Thyroid gland (tissue), 4 donors: ENCODE measurements around the gene LCN10. TPM values are rescaled to one million over a fixed set of nuclear protein-coding genes. Genes with fewer than 3 reads are reported as not detected.

Source experiments
- DNase-seq, 2 donors: peaks; one replicate each; pipeline ENCODE4 v3.0.0-alpha.2; 2019
- H3K27ac ChIP-seq, 3 donors: fragments of 200-600 bp; sonication (generic); 1 replicate in 2 of 3; 2 replicates in 1 of 3; pipeline ENCODE4 v1.5.1; 2016 to 2019; ENCODE audit warnings: mild to moderate bottlenecking in 1 of 3, moderate library complexity in 1 of 3
- H3K27me3 ChIP-seq: fragments of 200-600 bp; sonication (generic); one replicate; pipeline ENCODE4 v1.5.1; 2019
- H3K36me3 ChIP-seq, 2 donors: fragments of 200-600 bp; sonication (generic); one replicate each; pipeline ENCODE4 v1.5.1; 2016 to 2019
- H3K4me1 ChIP-seq, 2 donors: fragments of 200-600 bp; sonication (generic); one replicate each; pipeline ENCODE4 v1.5.1; 2017 to 2019
- H3K4me3 ChIP-seq, 3 donors: fragments of 200-600 bp; sonication (generic); replicated peaks in 1 of 3; 1 replicate in 2 of 3; 2 replicates in 1 of 3; pipeline ENCODE4 v1.5.1; 2016; ENCODE audit warnings: mild to moderate bottlenecking in 1 of 3
- H3K9me3 ChIP-seq: fragments of 200-600 bp; sonication (generic); one replicate; pipeline ENCODE4 v1.5.1; 2017
- POLR2A ChIP-seq, 2 donors: fragments of 450-650 bp; IDR thresholded peaks; one replicate each; pipeline ENCODE4 v1.6.1; 2017; ENCODE audit warnings: antibody characterized with exemption in 2 of 2, mild to moderate bottlenecking in 2 of 2, moderate library complexity in 1 of 2
- WGBS, 2 donors: methylation state at CpG; one replicate each; pipeline ENCODE4 v1.1.5; 2017; 5-methylcytosine and 5-hydroxymethylcytosine counted together
- intact Hi-C: fragments of 100-400 bp; cut with DNase I; formaldehyde crosslinking; loops from one replicate; pipeline ENCODE4 v1.15.1; 2023
- total RNA-seq, 4 donors: library from RNA; depleted of rRNA; stranded (reverse); fragments of >200 nt; gene quantifications; one replicate each; pipeline ENCODE4 v1.2.3, GENCODE V29; 2016
- TF ChIP-seq, protein P1 (sequence below), 6 experiments: fragments of 200-600 bp in 3 of 6; fragments of 450-650 bp in 3 of 6; sonication (generic) in 3 of 6; IDR thresholded peaks; one replicate each; pipeline ENCODE4 v1.5.1; 2016 to 2019; ENCODE audit warnings: antibody characterized with exemption in 6 of 6, mild to moderate bottlenecking in 2 of 6, inconsistent platforms in 1 of 6, moderate library complexity in 1 of 6

The LCN10 gene
- total RNA-seq, 4 donors from 2014 or later, result 5.8 to 10.1 (median 7.1) TPM

DNA sequence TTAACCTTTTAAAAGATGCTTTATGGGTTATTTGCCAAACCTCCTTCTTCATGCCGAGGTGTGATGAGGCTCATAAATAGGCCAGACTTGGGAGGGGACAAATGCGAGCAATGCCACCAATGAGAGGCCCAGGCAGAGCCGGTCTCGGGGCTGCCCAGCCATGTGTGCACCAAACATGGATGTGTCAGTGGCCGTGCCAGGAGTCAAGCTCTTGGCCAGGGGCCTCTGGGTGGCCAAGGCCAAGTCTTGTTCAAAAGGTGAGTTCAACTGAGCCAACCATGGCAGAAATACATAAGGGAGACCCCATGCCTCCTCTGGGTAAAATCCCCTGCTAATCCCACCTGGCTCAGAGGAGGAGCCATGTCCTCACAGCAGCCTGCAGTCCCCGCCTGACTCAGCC lies 32.5 kb upstream of the LCN10 start:
- H3K27me3 ChIP-seq, result no peaks in the 10 kb centered on the region
- no peak overlapping the region for H3K27ac ChIP-seq
- no peaks in the 10 kb centered on the region for H3K36me3 ChIP-seq
- TF ChIP-seq POLR2A (IDR thresholded peaks at IDR 0.05), result no peak
- TF ChIP-seq, protein P1, sequence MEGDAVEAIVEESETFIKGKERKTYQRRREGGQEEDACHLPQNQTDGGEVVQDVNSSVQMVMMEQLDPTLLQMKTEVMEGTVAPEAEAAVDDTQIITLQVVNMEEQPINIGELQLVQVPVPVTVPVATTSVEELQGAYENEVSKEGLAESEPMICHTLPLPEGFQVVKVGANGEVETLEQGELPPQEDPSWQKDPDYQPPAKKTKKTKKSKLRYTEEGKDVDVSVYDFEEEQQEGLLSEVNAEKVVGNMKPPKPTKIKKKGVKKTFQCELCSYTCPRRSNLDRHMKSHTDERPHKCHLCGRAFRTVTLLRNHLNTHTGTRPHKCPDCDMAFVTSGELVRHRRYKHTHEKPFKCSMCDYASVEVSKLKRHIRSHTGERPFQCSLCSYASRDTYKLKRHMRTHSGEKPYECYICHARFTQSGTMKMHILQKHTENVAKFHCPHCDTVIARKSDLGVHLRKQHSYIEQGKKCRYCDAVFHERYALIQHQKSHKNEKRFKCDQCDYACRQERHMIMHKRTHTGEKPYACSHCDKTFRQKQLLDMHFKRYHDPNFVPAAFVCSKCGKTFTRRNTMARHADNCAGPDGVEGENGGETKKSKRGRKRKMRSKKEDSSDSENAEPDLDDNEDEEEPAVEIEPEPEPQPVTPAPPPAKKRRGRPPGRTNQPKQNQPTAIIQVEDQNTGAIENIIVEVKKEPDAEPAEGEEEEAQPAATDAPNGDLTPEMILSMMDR (IDR thresholded peaks at IDR 0.05), result no peak
- no peak for DNase-seq
- H3K4me1 ChIP-seq, result no peaks in the 10 kb centered on the region
- no peak overlapping the region for H3K4me3 ChIP-seq
- intact Hi-C loops, result no loop called here
- H3K9me3 ChIP-seq, result no peaks in the 10 kb centered on the region
- WGBS, 2 donors, result 93% methylated on average over 2 to 6 of the region's 6 CpGs

DNA sequence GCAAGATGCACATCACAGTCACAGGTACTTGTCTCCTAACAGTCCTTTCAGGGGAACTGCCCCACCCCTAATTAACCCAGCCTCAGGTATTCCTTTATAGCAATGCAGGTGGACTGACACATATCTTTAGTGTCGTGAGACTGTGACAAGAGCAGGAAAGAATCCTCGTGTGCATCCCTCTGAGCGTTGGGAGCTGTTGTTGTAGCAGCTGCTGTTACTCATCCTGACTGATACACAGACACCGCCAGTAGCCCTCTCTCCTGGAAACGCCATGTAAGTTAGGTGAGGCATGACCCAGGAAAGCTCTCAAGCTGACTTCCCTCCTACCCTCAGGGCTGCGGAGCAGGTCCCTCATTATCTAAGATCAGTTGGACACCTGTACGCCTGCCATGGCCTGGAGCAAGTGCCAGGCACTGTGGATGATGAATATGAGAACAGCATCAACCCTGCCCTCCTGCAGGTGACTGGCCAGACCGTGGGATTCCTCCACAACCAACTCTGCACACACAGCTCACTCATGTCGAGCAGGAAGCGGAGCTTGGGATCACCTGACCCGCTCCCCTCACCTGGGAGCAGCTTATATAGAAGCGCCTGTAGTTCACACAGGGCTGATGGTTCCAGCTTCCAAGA lies 31.8 kb upstream of the LCN10 start:
- Histone ChIP-seq H3K27me3 (no peaks in the 10 kb centered on the region), H3K4me1 (no peaks in the 10 kb centered on the region), H3K36me3 (no peaks in the 10 kb centered on the region), H3K4me3 (no peak overlapping the region), H3K27ac (no peak overlapping the region), H3K9me3 (no peaks in the 10 kb centered on the region)
- TF ChIP-seq POLR2A (IDR thresholded peaks at IDR 0.05), result no peak
- TF ChIP-seq, protein P1 (IDR thresholded peaks at IDR 0.05), result no peak
- WGBS, 2 donors, result 88 to 97% methylated on average over 5 to 12 of the region's 12 CpGs
- intact Hi-C loops, result no loop called here
- no peak for DNase-seq

DNA sequence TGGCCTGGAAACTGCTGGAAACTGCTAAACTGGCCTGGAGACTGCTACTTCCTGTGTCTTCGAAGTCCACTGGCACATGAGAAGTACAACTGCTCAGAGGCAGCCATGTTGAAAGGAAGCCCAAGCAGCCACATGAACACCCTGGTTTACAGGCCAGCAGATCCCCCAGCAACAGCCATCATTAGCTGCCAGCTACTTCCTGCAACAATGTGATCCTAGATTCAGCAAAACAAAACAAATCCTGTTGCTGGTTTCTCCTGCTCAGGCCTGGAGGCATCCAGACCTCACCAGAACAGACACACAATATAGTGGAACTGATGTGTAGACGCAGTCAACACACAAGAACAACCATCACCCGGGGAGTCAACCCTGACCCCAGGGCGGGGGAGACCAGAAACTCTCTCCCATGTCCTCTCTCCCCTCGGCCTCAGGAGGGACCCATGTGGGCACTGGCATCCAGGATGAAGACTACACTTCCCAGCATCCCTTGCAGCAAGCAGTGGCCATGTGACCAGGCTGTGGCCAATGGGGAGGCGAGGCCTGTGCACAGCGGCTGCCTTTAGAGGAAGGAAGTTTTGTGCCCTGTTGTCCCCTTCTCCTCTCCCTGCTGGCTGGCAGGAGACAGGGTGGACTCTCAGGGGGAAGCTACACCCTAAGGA lies 30.8 kb upstream of the LCN10 start:
- no peak overlapping the region for H3K27ac ChIP-seq
- 59 to 86% methylated on average over 3 to 4 of the region's 7 CpGs for WGBS, 2 donors
- intact Hi-C loops, result no loop called here

DNA sequence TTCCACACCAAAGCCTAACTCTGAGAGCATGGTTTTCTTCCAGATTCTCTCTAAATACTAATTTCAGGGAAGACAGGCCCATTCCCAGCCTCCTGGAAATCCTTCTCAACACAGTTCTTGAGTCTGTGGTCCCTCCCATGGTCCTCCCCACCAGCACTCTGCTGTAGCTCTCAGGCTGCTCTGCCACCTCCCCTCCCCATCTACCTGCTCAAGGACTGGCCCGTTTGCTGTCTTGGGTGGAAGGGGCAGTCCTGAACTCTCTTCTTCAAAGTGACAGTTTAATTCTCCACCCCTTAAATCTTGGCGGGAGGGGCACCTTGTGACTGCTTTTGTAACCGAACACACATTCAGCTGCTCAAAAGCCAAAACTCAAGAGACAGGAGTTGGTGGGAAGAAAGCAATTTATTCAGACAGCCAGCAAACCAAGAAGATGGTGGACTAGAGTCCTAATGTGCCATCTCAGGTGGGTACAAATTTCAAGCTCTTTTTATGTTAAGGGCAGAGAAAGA lies 29.2 kb upstream of the LCN10 start:
- intact Hi-C loops, result no loop called here
- WGBS, 2 donors, result 58 to 76% methylated on average over 3 of the region's 3 CpGs

More for the DNA sequence above, 30.8 kb upstream of the LCN10 start:
- Histone ChIP-seq H3K27me3 (no peaks in the 10 kb centered on the region), H3K4me1 (no peaks in the 10 kb centered on the region), H3K36me3 (no peaks in the 10 kb centered on the region), H3K9me3 (no peaks in the 10 kb centered on the region), H3K4me3 (no peak overlapping the region)
- TF ChIP-seq, protein P1 (IDR thresholded peaks at IDR 0.05), result no peak
- TF ChIP-seq POLR2A (IDR thresholded peaks at IDR 0.05), result no peak
- no peak for DNase-seq

More for the DNA sequence above, 29.2 kb upstream of the LCN10 start:
- Histone ChIP-seq H3K4me1 (no peaks in the 10 kb centered on the region), H3K36me3 (no peaks in the 10 kb centered on the region), H3K4me3 (no peak overlapping the region), H3K27ac (no peak overlapping the region), H3K27me3 (no peaks in the 10 kb centered on the region), H3K9me3 (no peaks in the 10 kb centered on the region)
- no peak for TF ChIP-seq POLR2A (IDR thresholded peaks at IDR 0.05)
- TF ChIP-seq, protein P1 (IDR thresholded peaks at IDR 0.05), result no peak
- DNase-seq, result no peak
